ENCODE data around the gene FAHD2A. TPM values are rescaled to one million over a fixed set of nuclear protein-coding genes. Genes with fewer than 3 reads are reported as not detected.
A peak's percentile ranks its signal among the peaks of the same experiment; 100 is the strongest.

The FAHD2A gene
- total RNA-seq, 4 donors from 2014 or later: 22.8 to 36.2 (median 23.6) TPM

- no peak for TF ChIP-seq POLR2A (IDR thresholded peaks at IDR 0.05)
- TF ChIP-seq CTCF (IDR thresholded peaks at IDR 0.05): no peak
- WGBS, 2 donors: 81 to 88% methylated on average over 9 of the region's 9 CpGs
- DNase-seq (ENCODE audit: low spot score in 2 of 2): peak in 1 of 2 donors; percentile 62
- intact Hi-C loops (cut with DNase I; ENCODE audit: low total_unique reads): no loop called here
- no peak overlapping the region for H3K4me3 ChIP-seq (ENCODE audit: low read depth, poor library complexity, severe bottlenecking)
These were observed 40.0 kb upstream of the FAHD2A start for GRCh38 chr2:95362486-95362885.

GRCh38 chr2:95366514-95366913 lies 36.0 kb upstream of the FAHD2A start:
- no peak overlapping the region for H3K4me3 ChIP-seq (ENCODE audit: low read depth, poor library complexity, severe bottlenecking)
- WGBS, 2 donors: 80 to 86% methylated on average over 6 of the region's 6 CpGs
- no peak for TF ChIP-seq CTCF (IDR thresholded peaks at IDR 0.05)
- TF ChIP-seq POLR2A (IDR thresholded peaks at IDR 0.05): no peak
- intact Hi-C loops (cut with DNase I; ENCODE audit: low total_unique reads): no loop called here
- peak in 1 of 2 donors; percentile 4 for DNase-seq (ENCODE audit: low spot score in 2 of 2)

GRCh38 chr2:95372216-95372829 lies 30.2 kb upstream of the FAHD2A start:
- H3K4me3 ChIP-seq (ENCODE audit: low read depth, poor library complexity, severe bottlenecking): no peak overlapping the region
- intact Hi-C loops (cut with DNase I; ENCODE audit: low total_unique reads): no loop called here
- TF ChIP-seq CTCF (IDR thresholded peaks at IDR 0.05): no peak
- TF ChIP-seq POLR2A (IDR thresholded peaks at IDR 0.05): no peak
- WGBS, 2 donors: 92 to 95% methylated on average over 8 of the region's 8 CpGs
- DNase-seq (ENCODE audit: low spot score in 2 of 2): peak in 1 of 2 donors; percentile 76

- 87 to 92% methylated on average over 7 to 8 of the region's 8 CpGs for WGBS, 2 donors
- intact Hi-C loops (cut with DNase I; ENCODE audit: low total_unique reads): no loop called here
- peak in 1 of 2 donors; percentile 43 for DNase-seq (ENCODE audit: low spot score in 2 of 2)
- TF ChIP-seq CTCF (IDR thresholded peaks at IDR 0.05) (no peak), POLR2A (IDR thresholded peaks at IDR 0.05) (no peak)
- H3K4me3 ChIP-seq (ENCODE audit: low read depth, poor library complexity, severe bottlenecking): no peak overlapping the region
These were observed 29.7 kb upstream of the FAHD2A start for GRCh38 chr2:95372845-95373244.

GRCh38 chr2:95374029-95374428 lies 28.5 kb upstream of the FAHD2A start:
- no peak overlapping the region for H3K4me3 ChIP-seq (ENCODE audit: low read depth, poor library complexity, severe bottlenecking)
- TF ChIP-seq CTCF (IDR thresholded peaks at IDR 0.05): no peak
- no peak for TF ChIP-seq POLR2A (IDR thresholded peaks at IDR 0.05)
- WGBS, 2 donors: 90% methylated on average over 2 to 6 of the region's 6 CpGs
- intact Hi-C loops (cut with DNase I; ENCODE audit: low total_unique reads): no loop called here
- DNase-seq (ENCODE audit: low spot score in 2 of 2): peak in 1 of 2 donors; percentile 42

- intact Hi-C loops (cut with DNase I; ENCODE audit: low total_unique reads): no loop called here
- 89 to 94% methylated on average over 10 to 11 of the region's 11 CpGs for WGBS, 2 donors
- DNase-seq (ENCODE audit: low spot score in 2 of 2): peak in 1 of 2 donors; percentile 46
- TF ChIP-seq CTCF (IDR thresholded peaks at IDR 0.05) (no peak), POLR2A (IDR thresholded peaks at IDR 0.05) (no peak)
- no peak overlapping the region for H3K4me3 ChIP-seq (ENCODE audit: low read depth, poor library complexity, severe bottlenecking)
These were observed 28.0 kb upstream of the FAHD2A start for GRCh38 chr2:95374451-95374920.

All from lower leg skin (tissue), 4 donors.